H1 (cell line): ENCODE data around the gene MCOLN3. TPM values are rescaled to one million over a fixed set of nuclear protein-coding genes. Genes with fewer than 3 reads are reported as not detected.

Experiments used
- CTCF ChIA-PET: fragments of 300-600 bp; sonication (Branson Sonifier 250); formaldehyde crosslinking; loops from one replicate; lab custom pipeline; 2021; ENCODE audit not compliant: partially characterized antibody; lab: Charles Lee
- POLR2A ChIA-PET: fragments of 300-600 bp; sonication (Branson Sonifier 250); formaldehyde crosslinking; loops from one replicate; lab custom pipeline; 2021; ENCODE audit warnings: inconsistent platforms; ENCODE audit not compliant: partially characterized antibody; lab: Charles Lee
- DNase-seq, 2 experiments: peaks; one replicate each; pipeline versions ENCODE4 v3.0.0 to v3.0.0-alpha.2; 2010 to 2022; ENCODE audit warnings: low spot score in 2 of 2, low read depth in 1 of 2, mixed read lengths in 1 of 2
- FAIRE-seq: peaks from 2 replicates; lab custom pipeline; 2011; peaks lifted over from hg19 to GRCh38; lab: Jason Lieb, UNC
- H2AFZ ChIP-seq: 2 replicates; pipeline ENCODE4 v1.8.1; 2012; ENCODE audit warnings: low read length, inconsistent platforms
- H2AK5ac ChIP-seq: 2 replicates; pipeline ENCODE4 v1.6.1; 2013; ENCODE audit warnings: low read depth, low read length
- H2BK120ac ChIP-seq: replicated peaks from 2 replicates; pipeline ENCODE3; 2013; ENCODE audit warnings: low read depth, low read length, inconsistent platforms
- H2BK12ac ChIP-seq: 2 replicates; pipeline ENCODE4 v1.6.1; 2013; ENCODE audit warnings: low read depth, low read length
- H2BK15ac ChIP-seq: 2 replicates; pipeline ENCODE4 v1.6.1; 2013; ENCODE audit warnings: low read length
- H2BK20ac ChIP-seq: 2 replicates; pipeline ENCODE4 v1.6.1; 2013; ENCODE audit warnings: low read length
- H2BK5ac ChIP-seq: 2 replicates; pipeline ENCODE4 v1.6.1; 2013; ENCODE audit warnings: low read depth, low read length
- H3K14ac ChIP-seq: 2 replicates; pipeline ENCODE4 v1.6.1; 2013; ENCODE audit warnings: inconsistent platforms; ENCODE audit not compliant: insufficient read length
- H3K18ac ChIP-seq: 2 replicates; pipeline ENCODE4 v1.6.1; 2013; ENCODE audit warnings: low read length; ENCODE audit errors: extremely low read depth
- H3K23ac ChIP-seq: 2 replicates; pipeline ENCODE4 v1.6.1; 2013; ENCODE audit warnings: inconsistent platforms; ENCODE audit not compliant: insufficient read length
- H3K23me2 ChIP-seq: 2 replicates; pipeline ENCODE4 v1.6.1; 2013; ENCODE audit warnings: low read depth, low read length
- H3K27ac ChIP-seq: 2 replicates; pipeline ENCODE4 v1.6.1; 2011; ENCODE audit warnings: low read depth, low read length, inconsistent platforms
- H3K27me3 ChIP-seq, 4 experiments: replicated peaks in 1 of 4; 1 replicate in 1 of 4; 2 replicates in 3 of 4; pipeline versions ENCODE4 v1.6.1 to v1.8.1; 2011 to 2013; ENCODE audit warnings: low read length in 3 of 4, mild to moderate bottlenecking in 3 of 4, inconsistent platforms in 2 of 4, mixed read lengths in 2 of 4, moderate library complexity in 1 of 4; ENCODE audit not compliant: control insufficient read depth in 3 of 4, insufficient read depth in 3 of 4; ENCODE audit errors: extremely low read depth in 1 of 4
- H3K36me3 ChIP-seq, 4 experiments: 2 replicates each; pipeline versions ENCODE4 v1.6.1 to v1.8.1; 2011 to 2013; ENCODE audit warnings: mild to moderate bottlenecking in 4 of 4, low read length in 3 of 4, moderate library complexity in 2 of 4, control low read depth in 1 of 4, inconsistent platforms in 1 of 4; ENCODE audit not compliant: insufficient read depth in 4 of 4, control insufficient read depth in 2 of 4
- H3K4ac ChIP-seq: replicated peaks from 2 replicates; pipeline ENCODE3; 2013; ENCODE audit warnings: low read length, low read depth, mixed read lengths, inconsistent platforms; ENCODE audit not compliant: insufficient read length
- H3K4me1 ChIP-seq, 4 experiments: replicated peaks in 1 of 4; 1 replicate in 1 of 4; 2 replicates in 3 of 4; pipeline versions ENCODE4 v1.6.1 to v1.8.1; 2011 to 2013; ENCODE audit warnings: low read length in 3 of 4, inconsistent platforms in 2 of 4, mixed read lengths in 1 of 4; ENCODE audit not compliant: insufficient read depth in 4 of 4, control insufficient read depth in 3 of 4
- H3K4me2 ChIP-seq, 2 experiments: 2 replicates each; pipeline versions ENCODE4 v1.6.1 to v1.8.1; 2011 to 2013; ENCODE audit warnings: low read depth in 2 of 2, low read length in 2 of 2, control low read depth in 1 of 2, inconsistent platforms in 1 of 2, mild to moderate bottlenecking in 1 of 2; ENCODE audit not compliant: insufficient read depth in 1 of 2
- H3K4me3 ChIP-seq, 4 experiments: fragments of 200-600, 300-600 bp in 1 of 4; sonication (generic), shearing (Covaris generic), sonication (Bioruptor Twin) in 1 of 4; 2 replicates each; pipeline versions ENCODE4 v1.5.1 to v1.8.1; 2011 to 2016; ENCODE audit warnings: low read length in 4 of 4, low read depth in 3 of 4, control low read depth in 2 of 4, inconsistent platforms in 2 of 4, mild to moderate bottlenecking in 2 of 4, mixed read lengths in 1 of 4, moderate library complexity in 1 of 4; ENCODE audit not compliant: insufficient read depth in 2 of 4; ENCODE audit errors: extremely low read depth in 1 of 4
- H3K56ac ChIP-seq: replicated peaks from 2 replicates; pipeline ENCODE3; 2013; ENCODE audit warnings: low read depth, mild to moderate bottlenecking, mixed read lengths, low read length, inconsistent platforms; ENCODE audit not compliant: insufficient read length
- H3K79me1 ChIP-seq: 2 replicates; pipeline ENCODE4 v1.6.1; 2013; ENCODE audit warnings: low read depth, low read length, control low read depth
- H3K79me2 ChIP-seq, 2 experiments: 2 replicates each; pipeline versions ENCODE4 v1.6.1 to v1.8.1; 2012 to 2013; ENCODE audit warnings: low read length in 2 of 2, mild to moderate bottlenecking in 2 of 2, inconsistent platforms in 1 of 2; ENCODE audit not compliant: insufficient read depth in 2 of 2, control insufficient read depth in 1 of 2
- H3K9ac ChIP-seq, 4 experiments: replicated peaks in 1 of 4; 1 replicate in 1 of 4; 2 replicates in 3 of 4; pipeline versions ENCODE4 v1.6.1 to v1.8.1; 2011 to 2013; ENCODE audit warnings: low read depth in 3 of 4, low read length in 3 of 4, control low read depth in 2 of 4, mild to moderate bottlenecking in 2 of 4, moderate library complexity in 2 of 4, inconsistent platforms in 1 of 4; ENCODE audit errors: extremely low read depth in 1 of 4
- H3K9me3 ChIP-seq, 2 experiments: 2 replicates each; pipeline versions ENCODE4 v1.6.1 to v1.8.1; 2012 to 2013; ENCODE audit warnings: mild to moderate bottlenecking in 2 of 2, moderate library complexity in 2 of 2, control low read depth in 1 of 2, inconsistent platforms in 1 of 2, low read depth in 1 of 2, low read length in 1 of 2, mixed read lengths in 1 of 2; ENCODE audit not compliant: insufficient read depth in 2 of 2
- H4K20me1 ChIP-seq, 2 experiments: replicated peaks in 1 of 2; 2 replicates each; pipeline versions ENCODE3 to v1.8.1; 2011 to 2013; ENCODE audit warnings: inconsistent platforms in 2 of 2, low read length in 2 of 2, mild to moderate bottlenecking in 1 of 2; ENCODE audit not compliant: insufficient read depth in 2 of 2, control insufficient read depth in 1 of 2
- H4K5ac ChIP-seq: 2 replicates; pipeline ENCODE4 v1.6.1; 2013; ENCODE audit warnings: low read length, low read depth, mixed read lengths, inconsistent platforms; ENCODE audit not compliant: insufficient read length
- H4K8ac ChIP-seq: 2 replicates; pipeline ENCODE4 v1.8.0; 2013; ENCODE audit warnings: mild to moderate bottlenecking, moderate library complexity, low read length, inconsistent platforms; ENCODE audit not compliant: insufficient read depth; ENCODE audit errors: extremely low read depth
- H4K91ac ChIP-seq: replicated peaks from 2 replicates; pipeline ENCODE3; 2013; ENCODE audit warnings: low read length, mixed read lengths, inconsistent platforms; ENCODE audit not compliant: insufficient read length
- EZH2 ChIP-seq: fragments of 200-600 bp; sonication (generic); IDR thresholded peaks from 2 replicates; pipeline ENCODE4 v1.7.1; 2012; ENCODE audit warnings: low read depth, mild to moderate bottlenecking, moderate library complexity, low read length, inconsistent platforms; ENCODE audit not compliant: severe bottlenecking
- RNF2 ChIP-seq: fragments of 200-900, 300-1000 bp; sonication (generic); IDR thresholded peaks from 2 replicates; pipeline ENCODE4 v1.7.1; 2016; ENCODE audit warnings: borderline replicate concordance, low read depth, mild to moderate bottlenecking, antibody characterized with exemption, low read length; ENCODE audit not compliant: poor library complexity, severe bottlenecking; ENCODE audit errors: missing control alignments
- ZNF274 ChIP-seq: IDR thresholded peaks from 2 replicates; pipeline ENCODE4 v1.7.0; 2012; ENCODE audit warnings: low read length, borderline replicate concordance; ENCODE audit errors: extremely low read depth
- WGBS, 2 experiments: shearing (Covaris generic) in 1 of 2; methylation state at CpG; one replicate each; pipeline versions ENCODE4 v1.1.6 to v1.1.7; 2013 to 2015; ENCODE audit warnings: low lambda C conversion rate in 2 of 2, mixed read lengths in 2 of 2, inconsistent platforms in 1 of 2, low coverage in 1 of 2, missing lambda C conversion rate in 1 of 2; ENCODE audit not compliant: insufficient replicate concordance in 2 of 2, insufficient coverage in 1 of 2, insufficient read length in 1 of 2; ENCODE audit errors: extremely low coverage in 1 of 2, missing lambda C conversion rate in 1 of 2; 5-methylcytosine and 5-hydroxymethylcytosine counted together
- polyA plus RNA-seq, 7 experiments: library from polyadenylated mRNA; depleted of rRNA in 3 of 7; stranded (reverse) in 5 of 7; unstranded in 2 of 7; fragments of >200 nt in 5 of 7; fragments of 200-250 nt in 2 of 7; gene quantifications; 1 replicate in 5 of 7; 2 replicates in 1 of 7; 4 replicates in 1 of 7; pipeline versions ENCODE4 v1.2.1 to v1.2.3, GENCODE V29; 2011 to 2013; ENCODE audit warnings: missing spikeins in 2 of 7, mixed read lengths in 2 of 7
- total RNA-seq: library from RNA; stranded (reverse); fragmentation: NEBNext Ultra II Directional; extraction: Animal tissue kit (Norgen Biotek cat#: 25700); gene quantifications from 2 replicates; pipeline ENCODE4 v1.2.1, GENCODE V29; 2021

MCOLN3 gene
- total and polyA plus RNA-seq, 2 of the 8 experiments (the other 6 are each of a cell fraction or from before 2014, with no cell fraction given): 3.8 to 4.9 TPM

DNA sequence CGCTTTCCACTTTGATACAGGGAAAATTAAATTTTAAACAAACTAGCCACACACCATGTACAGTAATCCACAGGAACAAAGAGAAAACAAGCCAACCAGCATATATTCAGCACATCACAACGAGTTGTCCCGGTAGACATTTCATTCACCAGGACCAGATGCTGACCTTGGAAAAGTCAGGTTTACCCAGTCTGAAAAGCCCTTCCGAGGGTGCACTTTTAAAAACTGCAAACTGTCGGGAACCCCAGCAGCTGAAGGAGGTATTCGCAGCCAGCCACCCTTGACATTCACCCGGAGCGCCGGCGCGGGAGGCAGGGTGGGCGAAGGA is 1.2 kb downstream of the MCOLN3 start:
- Histone ChIP-seq H4K91ac (no peak overlapping the region), H3K23ac (no peak overlapping the region), H3K56ac (no peak overlapping the region), H3K27me3 (peaks cover 19 to 41% (median 36%) of the 10 kb centered on the region in 4 experiments), H3K14ac (no peak overlapping the region), H4K5ac (no peak overlapping the region), H2AK5ac (no peak overlapping the region), H3K18ac (no peak overlapping the region), H3K79me2 (no peaks in the 10 kb centered on the region), H2BK5ac (no peak overlapping the region), H3K27ac (no peak overlapping the region), H2BK20ac (no peak overlapping the region), H3K4me1 (peaks cover 0 to 14% (median 2%) of the 10 kb centered on the region in 4 experiments; a peak in 5 of 7 replicates), H3K36me3 (no peaks in the 10 kb centered on the region), H3K23me2 (peaks cover 11% of the 10 kb centered on the region; the same call in 1 of the 2 replicates), H3K4me3 (peak overlapping the region; percentile 41 to 64 (median 50); a peak in 5 of 8 replicates), H3K9me3 (no peaks in the 10 kb centered on the region), H3K4ac (no peak overlapping the region), H4K8ac (peak overlapping the region; percentile 59), H2AFZ (peak overlapping the region; percentile 3; the same call in 1 of the 2 replicates), H2BK120ac (no peak overlapping the region), H2BK12ac (no peak overlapping the region), H3K79me1 (no peaks in the 10 kb centered on the region), H3K4me2 (peak overlapping the region; percentile 76 to 83), H3K9ac (no peak overlapping the region), H4K20me1 (peaks cover 0 to 2% of the 10 kb centered on the region in 2 experiments), H2BK15ac (no peak overlapping the region)
- 14% methylated on average over 12 of the region's 12 CpGs; no CpG with 5 or more reads in 1 of the 2 experiments for WGBS, 2 experiments
- peak; percentile 13 for FAIRE-seq
- DNase-seq: no peak
- CTCF ChIA-PET: interaction anchor here (0.7 to 2.7 kb wide), 5 partner anchors 20 to 930 kb away, joined by 3 to 16 read pairs (median 4); no protein-coding TSS in a partner anchor
- peak; percentile 65 for TF ChIP-seq EZH2
- peak; percentile 64 for TF ChIP-seq RNF2
- no peak for TF ChIP-seq ZNF274
- POLR2A ChIA-PET: no interaction called here
